SK-N-SH (cell line): ENCODE results near the gene RCAN2. TPM values are rescaled to one million over a fixed set of nuclear protein-coding genes. Genes with fewer than 3 reads are reported as not detected.

Experiments
- CTCF ChIA-PET: fragments of 300-600, 350-600 bp; formaldehyde crosslinking; extraction: SDS; loops from one replicate; lab custom pipeline; 2021; lab: Yijun Ruan, JAX
- POLR2A ChIA-PET: fragments of 350-600 bp; sonication (Branson Sonifier 250); formaldehyde crosslinking; extraction: SDS; loops from one replicate; lab custom pipeline; 2020; ENCODE audit warnings: antibody characterized with exemption, inconsistent platforms; lab: Yijun Ruan, JAX
- DNase-seq: peaks from one replicate; pipeline ENCODE4 v3.0.0; 2012
- H2AFZ ChIP-seq: fragments of 200-600 bp; sonication (generic); 2 replicates; pipeline ENCODE4 v1.8.1; 2016; ENCODE audit warnings: antibody characterized with exemption, mild to moderate bottlenecking, low read depth
- H3F3A ChIP-seq: fragments of 200-600 bp; sonication (generic); replicated peaks from 2 replicates; pipeline ENCODE3; 2016; ENCODE audit warnings: antibody characterized with exemption, mild to moderate bottlenecking; ENCODE audit not compliant: insufficient read depth
- H3K27ac ChIP-seq, 2 experiments: fragments of 200-500 bp in 1 of 2; fragments of 200-600 bp in 1 of 2; sonication (Bioruptor generic) in 1 of 2; sonication (generic), shearing (Covaris generic) in 1 of 2; 2 replicates each; pipeline versions ENCODE4 v1.5.1 to v1.6.1; 2014 to 2016; ENCODE audit warnings: low read depth in 2 of 2, inconsistent platforms in 1 of 2, low read length in 1 of 2, mild to moderate bottlenecking in 1 of 2, mixed read lengths in 1 of 2
- H3K27me3 ChIP-seq: fragments of 200-600 bp; sonication (generic), shearing (Covaris generic); 2 replicates; pipeline ENCODE4 v1.6.1; 2016; ENCODE audit warnings: mixed run types; ENCODE audit not compliant: insufficient read depth
- H3K36me3 ChIP-seq, 2 experiments: fragments of 200-500 bp in 1 of 2; fragments of 200-600 bp in 1 of 2; sonication (Bioruptor generic) in 1 of 2; sonication (generic) in 1 of 2; replicated peaks in 1 of 2; 2 replicates each; pipeline versions ENCODE3 to v1.5.1; 2014 to 2016; ENCODE audit warnings: low read length in 1 of 2, mild to moderate bottlenecking in 1 of 2; ENCODE audit not compliant: insufficient read depth in 2 of 2, control insufficient read depth in 1 of 2
- H3K4me1 ChIP-seq, 2 experiments: fragments of 200-500 bp in 1 of 2; fragments of 200-600 bp in 1 of 2; sonication (Bioruptor generic) in 1 of 2; sonication (generic), shearing (Covaris generic) in 1 of 2; 2 replicates each; pipeline versions ENCODE4 v1.5.1 to v1.6.1; 2014 to 2016; ENCODE audit warnings: low read depth in 1 of 2, low read length in 1 of 2, mixed run types in 1 of 2; ENCODE audit not compliant: insufficient read depth in 2 of 2, control insufficient read depth in 1 of 2
- H3K4me2 ChIP-seq: fragments of 200-600 bp; sonication (generic), shearing (Covaris generic); 2 replicates; pipeline ENCODE4 v1.6.1; 2017; ENCODE audit warnings: mixed run types
- H3K4me3 ChIP-seq, 2 experiments: fragments of 200-500 bp in 1 of 2; fragments of 200-600 bp in 1 of 2; sonication (Bioruptor generic) in 1 of 2; sonication (generic), shearing (Covaris generic) in 1 of 2; 2 replicates each; pipeline versions ENCODE4 v1.5.1 to v1.8.1; 2014 to 2016; ENCODE audit warnings: low read depth in 2 of 2, inconsistent platforms in 1 of 2, low read length in 1 of 2, mild to moderate bottlenecking in 1 of 2, mixed read lengths in 1 of 2, moderate library complexity in 1 of 2
- H3K79me2 ChIP-seq: fragments of 200-600 bp; sonication (generic); 2 replicates; pipeline ENCODE4 v1.8.1; 2017; ENCODE audit warnings: mild to moderate bottlenecking; ENCODE audit not compliant: insufficient read depth
- H3K9ac ChIP-seq: fragments of 200-600 bp; sonication (generic); 2 replicates; pipeline ENCODE4 v1.6.1; 2017; ENCODE audit warnings: mixed run types
- H3K9me2 ChIP-seq: fragments of 200-600 bp; sonication (generic); 2 replicates; pipeline ENCODE4 v1.6.1; 2017; ENCODE audit warnings: mixed run types
- H3K9me3 ChIP-seq: fragments of 200-600 bp; sonication (generic); 2 replicates; pipeline ENCODE4 v1.6.1; 2017; ENCODE audit warnings: mixed run types, mild to moderate bottlenecking, moderate library complexity
- H4K20me1 ChIP-seq: fragments of 200-600 bp; sonication (generic); 2 replicates; pipeline ENCODE4 v1.6.1; 2017; ENCODE audit warnings: mild to moderate bottlenecking, mixed run types; ENCODE audit not compliant: insufficient read depth
- CHD2 ChIP-seq: fragments of 150-350 bp; IDR thresholded peaks from 2 replicates; pipeline ENCODE4 v1.6.1; 2018; ENCODE audit warnings: low read length; ENCODE audit not compliant: partially characterized antibody
- ELF1 ChIP-seq: IDR thresholded peaks from 2 replicates; pipeline ENCODE4 v1.4.0; 2012
- EP300 ChIP-seq, 2 experiments: IDR thresholded peaks; 2 replicates each; pipeline versions ENCODE4 v1.4.0 to v1.6.1; 2012; ENCODE audit warnings: borderline replicate concordance in 1 of 2, low read depth in 1 of 2, low read length in 1 of 2
- EZH2phosphoT487 ChIP-seq: fragments of 200-600 bp; sonication (generic); IDR thresholded peaks from 2 replicates; pipeline ENCODE4 v1.6.1; 2017; ENCODE audit warnings: low read depth, mixed run types, mild to moderate bottlenecking, antibody characterized with exemption, moderate library complexity, borderline replicate concordance
- FOSL2 ChIP-seq: IDR thresholded peaks from 2 replicates; pipeline ENCODE4 v1.4.0; 2012; ENCODE audit warnings: low read depth, mild to moderate bottlenecking, moderate library complexity, borderline replicate concordance
- FOXJ3 ChIP-seq: sonication (generic); formaldehyde crosslinking; IDR thresholded peaks from 2 replicates; pipeline ENCODE4 v1.5.1; 2020; ENCODE audit warnings: mild to moderate bottlenecking, missing genetic modification reagents
- FOXM1 ChIP-seq: IDR thresholded peaks from 2 replicates; pipeline ENCODE4 v1.4.0; 2012; ENCODE audit warnings: low read depth, mild to moderate bottlenecking
- GABPA ChIP-seq: IDR thresholded peaks from 2 replicates; pipeline ENCODE4 v1.4.0; 2012; ENCODE audit warnings: low read depth, mild to moderate bottlenecking
- NFIC ChIP-seq: IDR thresholded peaks from 2 replicates; pipeline ENCODE4 v1.4.0; 2012; ENCODE audit warnings: borderline replicate concordance
- RAD21 ChIP-seq: IDR thresholded peaks from 2 replicates; pipeline ENCODE4 v1.6.1; 2012; ENCODE audit warnings: mild to moderate bottlenecking, low read length
- RFX5 ChIP-seq: IDR thresholded peaks from 2 replicates; pipeline ENCODE4 v1.6.1; 2012; ENCODE audit warnings: mild to moderate bottlenecking, improper control_type of control experiment, low read length
- SMC3 ChIP-seq: IDR thresholded peaks from 2 replicates; pipeline ENCODE4 v1.6.1; 2012; ENCODE audit warnings: low read depth, low read length, improper control_type of control experiment
- TAF1 ChIP-seq: IDR thresholded peaks from 2 replicates; pipeline ENCODE4 v1.6.1; 2012; ENCODE audit warnings: low read depth, mild to moderate bottlenecking, low read length, moderate library complexity, borderline replicate concordance
- TEAD4 ChIP-seq: IDR thresholded peaks from 2 replicates; pipeline ENCODE4 v1.4.0; 2012; ENCODE audit warnings: mild to moderate bottlenecking, borderline replicate concordance; ENCODE audit not compliant: insufficient read depth
- YY1 ChIP-seq: IDR thresholded peaks from 2 replicates; pipeline ENCODE4 v1.4.0; 2012; ENCODE audit warnings: low read depth, mild to moderate bottlenecking
- ZBTB33 ChIP-seq: IDR thresholded peaks from 2 replicates; pipeline ENCODE4 v1.4.0; 2012; ENCODE audit warnings: low read depth, borderline replicate concordance
- WGBS: methylation state at CpG from one replicate; pipeline ENCODE4 v1.1.6; 2017; ENCODE audit warnings: low lambda C conversion rate; 5-methylcytosine and 5-hydroxymethylcytosine counted together
- polyA plus RNA-seq, 3 experiments: library from polyadenylated mRNA; depleted of rRNA; stranded (reverse); fragments of >200 nt; gene quantifications; 2 replicates each; pipeline ENCODE4 v1.2.3, GENCODE V29; 2012
- TF ChIP-seq, protein P1 (sequence below): fragments of 150-350 bp; IDR thresholded peaks from 2 replicates; pipeline ENCODE4 v1.6.1; 2017; ENCODE audit warnings: antibody characterized with exemption, low read length, low read depth, borderline replicate concordance

Gene RCAN2
- polyA plus RNA-seq, 1 of the 3 experiments (the other 2 are of a cell fraction) = not detected

- H3K4me1 ChIP-seq = no peaks in the 10 kb centered on the region
- no peak overlapping the region for H2AFZ ChIP-seq
- H3K4me3 ChIP-seq = no peak overlapping the region
- no peaks in the 10 kb centered on the region for H3K9me2 ChIP-seq
- DNase-seq = no peak
- CTCF ChIA-PET = interaction anchor here (0.9 to 2.8 kb wide), 5 partner anchors 9 to 318 kb away, joined by 3 to 14 read pairs (median 4); no protein-coding TSS in a partner anchor
- 4% methylated on average over 13 of the region's 13 CpGs for WGBS
- H3K4me2 ChIP-seq = no peak overlapping the region
- H3K9me3 ChIP-seq = no peaks in the 10 kb centered on the region
- TF ChIP-seq EZH2phosphoT487 (no peak), YY1 (no peak), GABPA (no peak), FOSL2 (no peak), FOXJ3 (no peak), ELF1 (no peak), TAF1 (no peak), ZBTB33 (no peak)
- TF ChIP-seq, all 33 proteins: peak for 0
- H4K20me1 ChIP-seq = no peaks in the 10 kb centered on the region
- H3K27ac ChIP-seq = no peak overlapping the region
- H3K9ac ChIP-seq = no peak overlapping the region
- H3K36me3 ChIP-seq = no peaks in the 10 kb centered on the region
- H3F3A ChIP-seq = no peaks in the 10 kb centered on the region
- peaks cover 18% of the 10 kb centered on the region; the same call in 1 of the 2 replicates for H3K27me3 ChIP-seq
- POLR2A ChIA-PET = interaction anchor here (0.7 kb wide), 1 partner anchor 1777 kb away, joined by 3 read pairs; no protein-coding TSS in a partner anchor
- no peaks in the 10 kb centered on the region for H3K79me2 ChIP-seq
These were observed 83.3 kb downstream of the RCAN2 start for GRCh38 chr6:46407776-46408530.

- H3K36me3 ChIP-seq = no peaks in the 10 kb centered on the region
- no peak overlapping the region for H3K4me3 ChIP-seq
- H3K27me3 ChIP-seq = peaks cover 18% of the 10 kb centered on the region; the same call in 1 of the 2 replicates
- no peaks in the 10 kb centered on the region for H3K79me2 ChIP-seq
- no peak for DNase-seq
- H3F3A ChIP-seq = no peaks in the 10 kb centered on the region
- no peaks in the 10 kb centered on the region for H3K9me2 ChIP-seq
- H4K20me1 ChIP-seq = no peaks in the 10 kb centered on the region
- POLR2A ChIA-PET = interaction anchor here (0.7 kb wide), 1 partner anchor 1776 kb away, joined by 3 read pairs; no protein-coding TSS in a partner anchor
- TF ChIP-seq NFIC (no peak), SMC3 (no peak), TAF1 (no peak), YY1 (no peak), EP300 (IDR thresholded peaks at IDR 0.05; ENCODE audit: borderline replicate concordance in 1 of 2, low read depth in 1 of 2, low read length in 1 of 2) (no peak), ZBTB33 (no peak), FOSL2 (no peak), FOXM1 (no peak), RAD21 (no peak), CHD2 (no peak), TEAD4 (no peak), RFX5 (no peak), ELF1 (no peak)
- TF ChIP-seq, protein P1, sequence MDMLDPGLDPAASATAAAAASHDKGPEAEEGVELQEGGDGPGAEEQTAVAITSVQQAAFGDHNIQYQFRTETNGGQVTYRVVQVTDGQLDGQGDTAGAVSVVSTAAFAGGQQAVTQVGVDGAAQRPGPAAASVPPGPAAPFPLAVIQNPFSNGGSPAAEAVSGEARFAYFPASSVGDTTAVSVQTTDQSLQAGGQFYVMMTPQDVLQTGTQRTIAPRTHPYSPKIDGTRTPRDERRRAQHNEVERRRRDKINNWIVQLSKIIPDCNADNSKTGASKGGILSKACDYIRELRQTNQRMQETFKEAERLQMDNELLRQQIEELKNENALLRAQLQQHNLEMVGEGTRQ = no peak
- CTCF ChIA-PET = interaction anchor here (0.9 to 2.8 kb wide), 4 partner anchors 10 to 317 kb away, joined by 3 to 14 read pairs (median 4); no protein-coding TSS in a partner anchor
- no peak overlapping the region for H3K9ac ChIP-seq
- H3K4me2 ChIP-seq = no peak overlapping the region
- no peaks in the 10 kb centered on the region for H3K4me1 ChIP-seq
- no peak overlapping the region for H3K27ac ChIP-seq
- 6% methylated on average over 3 of the region's 3 CpGs for WGBS
- H2AFZ ChIP-seq = no peak overlapping the region
- no peaks in the 10 kb centered on the region for H3K9me3 ChIP-seq
These were observed 84.0 kb downstream of the RCAN2 start for GRCh38 chr6:46407246-46407645.
